ENCODE results near the gene SLC5A9.

The SLC5A9 gene

GRCh38 chr1:48236716-48237470 is 14.4 kb downstream of the SLC5A9 start:
- H3K4me1 Mint-ChIP-seq = peaks cover 13 to 17% of the 10 kb centered on the region in 2 donors
- no peak overlapping the region for H3K27ac Mint-ChIP-seq
- peak; percentile 52 to 60 for ATAC-seq (replicated peaks)
- no peaks in the 10 kb centered on the region for H3K36me3 Mint-ChIP-seq
- no peaks in the 10 kb centered on the region for H3K27me3 Mint-ChIP-seq
- no peak overlapping the region for H3K4me3 Mint-ChIP-seq
- DNase-seq = no peak
- no peaks in the 10 kb centered on the region for H3K9me3 Mint-ChIP-seq

- Mint-ChIP-seq H3K4me1 (peaks cover 27 to 38% of the 10 kb centered on the region in 2 donors), H3K9me3 (peaks cover 2 to 3% of the 10 kb centered on the region in 2 donors), H3K27me3 (no peaks in the 10 kb centered on the region), H3K4me3 (no peak overlapping the region), H3K36me3 (peaks cover 2 to 3% of the 10 kb centered on the region in 2 donors), H3K27ac (no peak overlapping the region)
- DNase-seq = no peak
- ATAC-seq (replicated peaks) = peak in 1 of 2 donors; percentile 57
Observed at GRCh38 chr1:48242141-48242736, 19.7 kb downstream of the SLC5A9 start.

- peak overlapping the region; percentile 62 to 68 for H3K4me3 Mint-ChIP-seq
- peak overlapping the region; percentile 95 for H3K27ac Mint-ChIP-seq
- H3K36me3 Mint-ChIP-seq = peaks cover 2 to 3% of the 10 kb centered on the region in 2 donors
- peaks cover 27 to 40% of the 10 kb centered on the region in 2 donors for H3K4me1 Mint-ChIP-seq
- H3K27me3 Mint-ChIP-seq = peaks cover 0 to 4% of the 10 kb centered on the region in 2 donors
- peak; percentile 75 to 85 for ATAC-seq (replicated peaks)
- H3K9me3 Mint-ChIP-seq = peaks cover 3% of the 10 kb centered on the region in 2 donors
- DNase-seq = peak; percentile 16
Observed at GRCh38 chr1:48245106-48245505, 22.6 kb downstream of the SLC5A9 start.

GRCh38 chr1:48246727-48247126 is 24.2 kb downstream of the SLC5A9 start:
- Mint-ChIP-seq H3K36me3 (peaks cover 2 to 3% of the 10 kb centered on the region in 2 donors), H3K9me3 (peaks cover 3% of the 10 kb centered on the region in 2 donors), H3K27me3 (peaks cover 0 to 4% of the 10 kb centered on the region in 2 donors), H3K27ac (no peak overlapping the region), H3K4me3 (no peak overlapping the region), H3K4me1 (peaks cover 19 to 33% of the 10 kb centered on the region in 2 donors)
- DNase-seq = no peak
- ATAC-seq (replicated peaks) = no peak

GRCh38 chr1:48248356-48248755 is 25.8 kb downstream of the SLC5A9 start:
- H3K4me1 Mint-ChIP-seq = peaks cover 14 to 25% of the 10 kb centered on the region in 2 donors

GRCh38 chr1:48249868-48250267 is 27.4 kb downstream of the SLC5A9 start:
- Mint-ChIP-seq H3K4me3 (no peak overlapping the region), H3K4me1 (peaks cover 14 to 25% of the 10 kb centered on the region in 2 donors), H3K27me3 (peaks cover 0 to 4% of the 10 kb centered on the region in 2 donors), H3K27ac (no peak overlapping the region), H3K36me3 (peaks cover 2 to 3% of the 10 kb centered on the region in 2 donors), H3K9me3 (peaks cover 3% of the 10 kb centered on the region in 2 donors)
- no peak for DNase-seq
- ATAC-seq (replicated peaks) = no peak

More at GRCh38 chr1:48248356-48248755, 25.8 kb downstream of the SLC5A9 start:
- peaks cover 2 to 3% of the 10 kb centered on the region in 2 donors for H3K36me3 Mint-ChIP-seq
- no peak for DNase-seq
- H3K27me3 Mint-ChIP-seq = peaks cover 0 to 4% of the 10 kb centered on the region in 2 donors
- peaks cover 3% of the 10 kb centered on the region in 2 donors for H3K9me3 Mint-ChIP-seq
- no peak overlapping the region for H3K27ac Mint-ChIP-seq
- no peak for ATAC-seq (replicated peaks)
- no peak overlapping the region for H3K4me3 Mint-ChIP-seq

GRCh38 chr1:48250572-48250971 is 28.1 kb downstream of the SLC5A9 start:
- Mint-ChIP-seq H3K4me1 (peaks cover 9 to 18% of the 10 kb centered on the region in 2 donors), H3K36me3 (no peaks in the 10 kb centered on the region), H3K27ac (no peak overlapping the region), H3K9me3 (peaks cover 0 to 1% of the 10 kb centered on the region in 2 donors), H3K27me3 (peaks cover 4 to 7% of the 10 kb centered on the region in 2 donors), H3K4me3 (no peak overlapping the region)
- no peak for DNase-seq
- ATAC-seq (replicated peaks) = no peak

- Mint-ChIP-seq H3K9me3 (peaks cover 0 to 1% of the 10 kb centered on the region in 2 donors), H3K4me3 (no peak overlapping the region), H3K27ac (no peak overlapping the region), H3K4me1 (peaks cover 9 to 18% of the 10 kb centered on the region in 2 donors), H3K27me3 (peaks cover 7 to 11% of the 10 kb centered on the region in 2 donors), H3K36me3 (no peaks in the 10 kb centered on the region)
- ATAC-seq (replicated peaks) (peak in 1 of 2 donors; percentile 39), DNase-seq (no peak)
Observed at GRCh38 chr1:48251323-48251722, 28.8 kb downstream of the SLC5A9 start.

- no peak overlapping the region for H3K27ac Mint-ChIP-seq
- H3K9me3 Mint-ChIP-seq = peaks cover 0 to 1% of the 10 kb centered on the region in 2 donors
- ATAC-seq (replicated peaks) (no peak), DNase-seq (no peak)
- peaks cover 9 to 14% of the 10 kb centered on the region in 2 donors for H3K4me1 Mint-ChIP-seq
- peaks cover 7 to 11% of the 10 kb centered on the region in 2 donors for H3K27me3 Mint-ChIP-seq
- H3K4me3 Mint-ChIP-seq = no peak overlapping the region
- H3K36me3 Mint-ChIP-seq = no peaks in the 10 kb centered on the region
Observed at GRCh38 chr1:48251821-48252220, 29.3 kb downstream of the SLC5A9 start.

- Mint-ChIP-seq H3K4me3 (no peak overlapping the region), H3K27me3 (peaks cover 6 to 7% of the 10 kb centered on the region in 2 donors), H3K27ac (no peak overlapping the region), H3K4me1 (peaks cover 5 to 8% of the 10 kb centered on the region in 2 donors), H3K9me3 (no peaks in the 10 kb centered on the region), H3K36me3 (no peaks in the 10 kb centered on the region)
- ATAC-seq (replicated peaks) (no peak), DNase-seq (no peak)
Observed at GRCh38 chr1:48254254-48254653, 31.7 kb downstream of the SLC5A9 start.

- Mint-ChIP-seq H3K27me3 (peaks cover 7 to 12% of the 10 kb centered on the region in 2 donors), H3K27ac (no peak overlapping the region), H3K36me3 (no peaks in the 10 kb centered on the region), H3K9me3 (no peaks in the 10 kb centered on the region), H3K4me1 (no peaks in the 10 kb centered on the region), H3K4me3 (no peak overlapping the region)
- ATAC-seq (replicated peaks) (no peak), DNase-seq (no peak)
Observed at GRCh38 chr1:48258106-48258505, 35.6 kb downstream of the SLC5A9 start.

- Mint-ChIP-seq H3K27ac (no peak overlapping the region), H3K4me3 (no peak overlapping the region), H3K4me1 (no peaks in the 10 kb centered on the region), H3K9me3 (peaks cover 0 to 1% of the 10 kb centered on the region in 2 donors), H3K36me3 (no peaks in the 10 kb centered on the region), H3K27me3 (peaks cover 5 to 11% of the 10 kb centered on the region in 2 donors)
- DNase-seq (no peak), ATAC-seq (replicated peaks) (no peak)
Observed at GRCh38 chr1:48261881-48262400, 39.4 kb downstream of the SLC5A9 start.

- H3K9me3 Mint-ChIP-seq = peaks cover 0 to 4% of the 10 kb centered on the region in 2 donors
Observed at GRCh38 chr1:48263041-48263440, 40.5 kb downstream of the SLC5A9 start.

GRCh38 chr1:48266576-48266975 is 44.1 kb downstream of the SLC5A9 start:
- Mint-ChIP-seq H3K27me3 (peaks cover 10 to 15% of the 10 kb centered on the region in 2 donors), H3K36me3 (peaks cover 0 to 3% of the 10 kb centered on the region in 2 donors), H3K4me3 (no peak overlapping the region), H3K27ac (no peak overlapping the region), H3K9me3 (peaks cover 0 to 4% of the 10 kb centered on the region in 2 donors), H3K4me1 (no peaks in the 10 kb centered on the region)
- DNase-seq (no peak), ATAC-seq (replicated peaks) (no peak)

More at GRCh38 chr1:48263041-48263440, 40.5 kb downstream of the SLC5A9 start:
- Mint-ChIP-seq H3K36me3 (peaks cover 0 to 3% of the 10 kb centered on the region in 2 donors), H3K4me3 (no peak overlapping the region), H3K27ac (no peak overlapping the region), H3K27me3 (peaks cover 10 to 16% of the 10 kb centered on the region in 2 donors), H3K4me1 (no peaks in the 10 kb centered on the region)
- DNase-seq (no peak), ATAC-seq (replicated peaks) (no peak)
